Retinal pigment epithelial cell (primary cell): ENCODE data around the gene STC2.
"Not testable (repeated sequence)": the region's sequence is repeated elsewhere in the genome, so short reads cannot be mapped to it uniquely, and the experiment has no call there.

Experiments used
- DNase-seq: peaks from one replicate; pipeline ENCODE4 v3.0.0-alpha.2; 2010; ENCODE audit warnings: low read depth
- H3K4me3 ChIP-seq: 2 replicates; pipeline ENCODE4 v1.5.1; 2011; ENCODE audit warnings: mild to moderate bottlenecking, low read length, control low read depth, moderate library complexity
- CTCF ChIP-seq: conservative IDR thresholded peaks from 2 replicates; pipeline ENCODE4 v1.5.1; 2011; ENCODE audit warnings: low read depth, low read length, control low read depth, inconsistent platforms

STC2 gene

GRCh38 chr5:173291722-173292658, 36.2 kb downstream of the STC2 start:
- TF ChIP-seq CTCF = no peak
- no peak overlapping the region for H3K4me3 ChIP-seq
- no peak for DNase-seq

- H3K4me3 ChIP-seq = no peak overlapping the region
- DNase-seq = no peak
- TF ChIP-seq CTCF = no peak
Observed at GRCh38 chr5:173290477-173291131, 37.6 kb downstream of the STC2 start.

GRCh38 chr5:173289372-173289771, 38.8 kb downstream of the STC2 start:
- no peak for DNase-seq
- no peak overlapping the region for H3K4me3 ChIP-seq
- TF ChIP-seq CTCF = no peak

GRCh38 chr5:173288632-173289031, 39.6 kb downstream of the STC2 start:
- H3K4me3 ChIP-seq = no peak overlapping the region
- no peak for TF ChIP-seq CTCF
- DNase-seq = no peak

- H3K4me3 ChIP-seq = no peak overlapping the region
- no peak for DNase-seq
- no peak for TF ChIP-seq CTCF
Observed at GRCh38 chr5:173287086-173287485, 41.1 kb downstream of the STC2 start.

- not testable (repeated sequence) for H3K4me3 ChIP-seq, DNase-seq
Observed at GRCh38 chr5:173284343-173284958, 43.8 kb downstream of the STC2 start.

- DNase-seq = peak; percentile 25
- H3K4me3 ChIP-seq = no peak overlapping the region
- TF ChIP-seq CTCF = peak; percentile 77
Observed at GRCh38 chr5:173283318-173284288, 44.6 kb downstream of the STC2 start.
